NB4 (cell line): ENCODE results near the gene ANKRD11.

Source experiments
- CTCF ChIP-seq: IDR thresholded peaks from one replicate; pipeline ENCODE4 v1.5.1; 2012; ENCODE audit warnings: low read depth, low read length
- MAX ChIP-seq: IDR thresholded peaks from 2 replicates; pipeline ENCODE4 v1.6.1; 2011; ENCODE audit warnings: low read depth, low read length
- MYC ChIP-seq: IDR thresholded peaks from 2 replicates; pipeline ENCODE4 v1.6.1; 2011; ENCODE audit warnings: low read depth, low read length
- POLR2A ChIP-seq: IDR thresholded peaks from 2 replicates; pipeline ENCODE4 v1.6.1; 2011; ENCODE audit warnings: mild to moderate bottlenecking; ENCODE audit not compliant: insufficient read length; ENCODE audit errors: extremely low read depth

GRCh38 chr16:89398924-89399323 lies 91.4 kb downstream of the ANKRD11 start:
- TF ChIP-seq CTCF (no peak), POLR2A (no peak), MYC (no peak), MAX (no peak)
